RKO (cell line): ENCODE results near the gene LSM4.

Experiments used
- DNase-seq: peaks from one replicate; pipeline ENCODE4 v3.0.0-alpha.2; 2016; ENCODE audit warnings: low spot score

The LSM4 gene

DNA sequence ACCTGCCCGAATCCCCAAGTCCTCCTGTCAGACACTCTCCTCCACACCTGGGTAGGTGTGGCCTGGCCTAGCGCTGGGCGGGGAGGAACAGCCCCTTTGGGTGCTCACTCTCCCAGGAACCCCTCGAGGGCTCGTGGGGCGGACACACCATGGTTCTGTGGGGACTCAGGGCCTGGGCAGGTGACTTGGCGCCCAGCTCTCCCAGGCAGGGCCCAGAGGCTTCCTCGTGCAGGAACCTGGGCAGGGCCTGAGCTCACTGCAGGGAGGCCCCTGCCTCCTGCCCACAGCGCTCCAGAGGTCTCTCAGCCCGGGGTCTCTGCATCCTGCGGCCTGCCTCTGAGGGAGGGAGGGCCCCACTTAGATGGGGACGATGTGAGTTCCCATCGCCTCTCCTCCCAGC lies 11.9 kb downstream of the LSM4 start:
- DNase-seq, result no peak

DNA sequence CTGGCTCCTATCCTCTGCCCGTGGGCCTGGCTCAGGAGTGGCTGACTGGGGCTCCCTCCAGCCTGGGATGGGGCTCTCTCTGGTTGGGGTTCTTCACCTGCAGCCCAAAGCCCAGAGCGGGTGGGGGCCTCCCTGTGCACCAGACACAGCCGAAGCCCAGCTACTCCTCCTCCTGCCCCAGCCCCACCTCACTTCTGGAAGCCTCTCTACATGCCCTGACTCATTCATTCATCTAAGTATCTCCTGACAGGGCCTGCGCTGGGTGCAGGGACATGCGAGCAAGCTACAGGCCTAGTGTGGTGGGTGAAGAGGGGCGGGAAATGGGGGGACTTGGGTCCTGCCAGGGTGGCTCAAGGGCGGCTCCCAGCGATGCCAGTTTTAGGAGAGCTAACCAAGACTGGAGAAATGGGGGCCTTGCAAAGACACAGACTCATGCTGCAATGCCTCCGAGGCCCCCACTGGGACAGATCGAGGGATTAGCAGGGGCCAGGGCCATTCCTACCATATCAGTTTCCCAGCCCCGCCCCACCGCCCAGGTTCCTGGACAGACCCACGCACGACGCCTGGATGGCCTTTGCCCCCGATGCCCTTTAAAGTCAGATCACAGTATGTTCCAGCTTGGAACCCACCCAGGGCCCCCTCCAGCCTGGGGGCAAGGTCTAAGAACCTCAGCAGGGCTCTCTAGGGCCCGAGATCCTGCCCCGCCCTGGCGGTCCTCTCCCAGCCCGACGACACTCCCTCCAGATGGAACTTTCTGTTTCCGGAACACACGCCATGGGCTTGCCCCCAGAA lies 12.6 kb downstream of the LSM4 start:
- DNase-seq, result no peak

DNA sequence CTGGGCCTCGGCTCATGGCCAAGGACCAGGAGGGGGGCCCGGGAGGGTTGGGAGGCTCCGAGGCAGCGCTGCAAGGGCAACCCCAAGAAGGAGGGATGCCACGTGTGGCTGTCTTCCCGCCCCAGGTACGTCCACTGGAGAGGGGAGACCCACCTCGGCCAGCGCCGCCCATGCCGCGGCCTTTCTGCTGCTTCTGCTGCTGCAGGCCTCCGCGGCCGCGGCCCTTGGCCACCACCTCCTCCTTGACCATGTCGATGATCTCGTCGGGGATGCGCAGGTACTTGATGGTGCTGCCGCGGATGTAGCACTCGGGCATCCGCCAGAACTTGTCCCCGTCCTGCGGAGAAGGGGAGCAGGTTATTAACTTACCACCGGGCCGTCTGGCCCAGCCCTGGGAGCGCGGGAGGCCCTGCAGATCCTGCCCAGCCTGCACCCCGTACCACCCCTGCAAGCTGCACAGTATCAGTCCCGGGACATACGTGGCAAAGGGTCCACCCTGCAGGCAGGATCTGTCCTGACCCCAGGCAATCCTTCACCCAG lies 13.3 kb downstream of the LSM4 start:
- no peak for DNase-seq

DNA sequence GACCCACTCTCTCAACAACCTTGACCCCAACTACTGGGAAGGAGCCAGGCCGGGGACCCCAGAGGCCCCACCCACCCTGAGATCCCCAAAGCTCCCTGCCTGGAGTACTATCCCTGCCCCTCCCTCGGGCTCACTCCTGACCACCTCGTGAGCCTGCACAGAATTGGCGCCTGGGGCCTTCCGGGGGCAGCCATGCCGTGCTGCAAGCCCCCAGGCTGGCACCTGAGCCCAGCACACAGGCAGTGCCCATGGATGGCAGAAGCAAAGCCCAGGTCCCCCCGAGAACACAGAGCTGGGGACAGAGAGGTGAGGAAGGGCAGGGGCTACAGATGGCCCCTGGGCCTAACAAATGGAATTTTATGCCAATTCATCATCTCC lies 13.9 kb downstream of the LSM4 start:
- no peak for DNase-seq

DNA sequence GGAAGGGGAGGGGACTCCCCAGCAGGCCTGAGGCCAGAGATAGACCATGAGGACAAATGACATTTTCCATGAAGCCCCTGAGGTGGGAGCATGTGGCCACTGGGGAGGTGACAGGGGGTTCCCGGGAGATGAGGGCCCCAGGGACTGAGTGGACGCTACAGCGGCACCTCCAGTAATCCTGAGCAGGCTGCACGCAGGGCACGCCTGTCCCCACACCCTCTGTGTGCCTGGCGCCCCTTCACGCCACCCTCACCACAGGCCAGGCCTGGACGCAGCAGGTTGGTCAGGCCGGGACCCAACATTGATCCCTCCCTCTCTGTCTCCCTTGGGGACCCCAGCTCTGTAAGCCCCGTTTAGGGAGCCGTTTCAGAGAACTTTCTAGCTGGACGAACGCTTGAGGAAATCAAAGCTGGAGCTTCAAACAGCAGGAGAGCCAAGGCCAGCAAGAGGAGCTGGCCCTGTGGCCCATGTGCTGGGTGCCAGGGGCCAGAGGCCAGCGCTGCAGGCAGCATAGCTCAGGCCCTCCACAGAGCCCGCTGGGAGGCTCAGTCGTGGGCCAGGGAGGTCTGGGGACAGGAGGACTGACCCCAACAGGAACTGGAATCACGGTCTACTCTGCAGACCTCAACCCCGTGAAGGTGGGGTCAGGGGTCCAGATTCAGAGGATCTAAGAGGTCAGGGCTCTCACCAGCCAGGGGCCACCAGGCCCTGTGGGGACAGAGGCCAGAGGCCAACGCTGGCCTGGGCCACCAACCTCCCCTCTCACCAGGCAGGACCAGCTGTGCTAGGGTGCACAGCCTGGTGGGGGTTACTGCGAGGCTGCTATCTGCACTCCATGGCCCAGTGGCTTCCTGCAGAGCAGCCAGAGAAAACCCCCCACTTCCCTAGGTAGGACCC lies 14.6 kb downstream of the LSM4 start:
- no peak for DNase-seq

DNA sequence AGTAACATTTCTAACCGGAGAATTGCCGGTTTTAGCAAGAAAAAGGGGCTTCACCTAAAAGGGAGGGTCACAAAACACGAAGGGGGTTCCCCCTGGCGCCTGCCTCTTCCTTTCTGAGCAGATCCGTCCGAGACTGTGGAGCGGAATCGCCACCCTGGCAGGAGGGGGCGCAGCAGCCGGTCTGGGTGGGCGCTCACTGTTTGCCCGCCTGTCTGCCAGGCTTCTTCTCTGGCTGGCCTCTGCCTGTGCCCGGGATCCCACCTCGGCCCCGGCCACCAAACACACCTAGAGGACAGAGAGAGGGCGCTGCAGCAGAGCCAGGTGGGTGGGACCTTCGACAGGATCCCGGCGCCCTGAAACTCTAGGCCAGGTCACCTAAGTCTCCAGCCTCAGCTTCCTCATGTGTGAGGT lies 15.6 kb downstream of the LSM4 start:
- DNase-seq, result no peak

DNA sequence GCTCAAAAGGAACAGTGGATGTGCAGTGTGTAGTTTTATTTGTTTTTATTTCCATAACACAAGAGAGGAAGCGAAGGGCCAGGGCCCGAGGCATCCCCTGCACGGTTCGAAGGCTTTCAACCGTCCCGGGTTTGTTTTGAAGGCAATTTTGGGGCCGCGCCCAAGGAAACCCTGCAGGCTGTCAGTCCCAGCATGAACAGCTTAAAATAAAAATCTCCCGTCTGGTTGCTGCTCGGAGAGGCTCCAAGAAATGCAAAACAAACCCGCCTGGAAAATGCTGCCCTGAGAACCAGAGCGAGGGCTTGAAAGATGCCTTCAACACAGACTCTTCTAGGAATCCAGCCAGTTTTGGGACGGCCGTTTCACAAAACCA lies 16.0 kb downstream of the LSM4 start:
- DNase-seq, result no peak

DNA sequence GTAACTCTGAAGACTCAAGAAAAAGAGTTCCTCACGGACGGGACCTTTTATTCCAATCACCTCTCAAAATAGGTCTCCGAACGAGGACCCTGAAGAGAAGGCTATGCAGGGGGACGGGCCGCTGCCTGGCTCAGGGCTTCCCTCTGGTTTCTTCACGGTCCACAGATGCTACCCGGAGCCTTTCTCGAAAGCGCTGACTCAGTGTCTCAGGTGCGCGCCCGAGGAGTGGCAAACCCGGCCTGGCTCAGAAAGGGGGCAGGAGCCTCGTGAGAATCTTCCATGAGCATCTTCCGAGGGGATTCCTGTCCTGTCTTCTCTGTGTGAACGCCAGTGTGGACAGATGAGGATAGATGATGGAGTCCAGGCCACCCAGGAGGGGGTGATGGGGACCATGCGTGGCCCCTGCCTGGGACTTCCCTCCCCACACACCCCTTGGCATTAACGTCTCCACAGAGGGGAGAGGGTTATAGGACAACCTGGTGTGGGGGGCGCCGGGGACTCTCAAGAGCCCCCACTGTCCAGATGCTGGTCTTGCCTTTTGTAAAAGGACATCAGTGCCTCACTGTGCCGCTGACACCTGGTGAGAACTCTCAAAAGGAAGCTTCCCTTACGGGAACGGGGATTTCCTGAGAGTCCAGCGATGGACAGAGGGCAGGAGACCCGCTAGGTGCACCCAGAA lies 16.5 kb downstream of the LSM4 start:
- no peak for DNase-seq

DNA sequence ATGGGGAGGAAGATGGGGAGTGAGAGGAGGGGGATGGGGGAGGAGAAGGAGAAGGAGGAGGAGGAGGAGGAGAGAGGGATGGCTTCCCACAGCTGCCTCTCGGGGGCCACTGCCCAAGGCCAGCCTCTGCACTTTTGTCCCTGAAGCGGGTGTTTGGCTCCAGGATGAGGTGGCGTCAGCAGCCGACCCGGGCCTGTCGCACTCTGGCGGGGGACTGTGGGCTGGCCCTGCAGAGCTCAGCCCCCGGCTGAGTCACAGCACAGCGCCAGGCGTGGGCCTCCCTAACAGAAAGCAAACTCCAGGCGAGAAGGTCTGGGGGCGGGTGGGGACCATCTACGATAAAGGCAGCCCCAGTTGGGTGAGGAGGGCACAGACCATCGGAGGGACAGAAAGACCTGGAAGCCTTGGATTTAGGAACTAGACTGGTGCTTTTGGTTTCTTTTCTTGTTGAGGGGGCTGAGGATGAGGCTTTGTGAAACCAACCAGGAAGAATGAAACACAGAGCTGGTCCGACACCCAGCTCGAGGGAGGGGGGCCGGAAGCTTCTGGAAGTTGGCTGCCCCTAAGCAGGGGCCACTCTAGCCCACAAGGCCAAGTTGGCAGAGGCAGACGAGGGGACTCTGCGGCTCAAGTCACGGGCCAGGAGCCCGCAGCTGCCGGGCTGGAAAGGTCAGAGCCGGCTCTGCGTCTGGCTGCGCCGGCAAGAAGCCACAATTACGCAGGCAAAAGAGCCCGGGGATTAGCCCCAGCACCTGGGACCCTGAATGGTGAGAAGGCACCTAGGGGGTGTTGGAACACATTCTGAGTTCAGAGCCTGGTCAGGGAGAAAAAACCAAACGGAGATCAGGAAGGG lies 18.2 kb downstream of the LSM4 start:
- peak; percentile 69 for DNase-seq

DNA sequence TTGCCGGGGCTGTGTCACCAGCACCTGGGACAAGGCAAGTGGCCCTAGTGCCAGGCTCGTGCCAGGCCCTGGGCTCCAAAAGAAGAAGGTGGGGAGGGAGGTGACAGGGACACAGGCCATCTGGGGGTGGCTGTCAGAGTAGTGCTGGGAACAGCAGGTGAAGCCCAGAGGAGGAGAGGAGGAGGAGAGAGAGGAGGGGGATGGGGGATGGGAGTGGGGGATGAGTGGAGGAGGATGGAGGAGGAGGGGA lies 18.7 kb downstream of the LSM4 start:
- DNase-seq, result no peak

DNA sequence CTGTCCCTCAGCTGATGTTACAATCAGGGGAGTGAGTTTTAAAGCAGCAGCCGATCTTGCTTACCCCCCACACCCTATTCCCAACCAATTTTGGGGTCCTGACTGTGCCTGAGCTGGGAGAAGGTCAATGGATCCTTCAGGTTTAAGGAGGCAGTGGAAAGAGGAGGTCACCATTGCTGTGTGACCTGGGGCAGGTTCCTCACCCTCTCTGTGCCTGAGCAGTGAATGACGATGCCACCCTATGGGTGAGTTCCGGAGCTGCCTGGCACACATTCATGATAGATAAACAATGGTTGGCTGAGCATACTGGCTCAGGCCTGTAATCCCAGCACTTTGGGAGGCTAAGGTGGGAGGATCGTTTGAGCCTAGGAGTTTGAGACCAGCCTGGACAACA lies 21.2 kb downstream of the LSM4 start:
- no peak for DNase-seq

DNA sequence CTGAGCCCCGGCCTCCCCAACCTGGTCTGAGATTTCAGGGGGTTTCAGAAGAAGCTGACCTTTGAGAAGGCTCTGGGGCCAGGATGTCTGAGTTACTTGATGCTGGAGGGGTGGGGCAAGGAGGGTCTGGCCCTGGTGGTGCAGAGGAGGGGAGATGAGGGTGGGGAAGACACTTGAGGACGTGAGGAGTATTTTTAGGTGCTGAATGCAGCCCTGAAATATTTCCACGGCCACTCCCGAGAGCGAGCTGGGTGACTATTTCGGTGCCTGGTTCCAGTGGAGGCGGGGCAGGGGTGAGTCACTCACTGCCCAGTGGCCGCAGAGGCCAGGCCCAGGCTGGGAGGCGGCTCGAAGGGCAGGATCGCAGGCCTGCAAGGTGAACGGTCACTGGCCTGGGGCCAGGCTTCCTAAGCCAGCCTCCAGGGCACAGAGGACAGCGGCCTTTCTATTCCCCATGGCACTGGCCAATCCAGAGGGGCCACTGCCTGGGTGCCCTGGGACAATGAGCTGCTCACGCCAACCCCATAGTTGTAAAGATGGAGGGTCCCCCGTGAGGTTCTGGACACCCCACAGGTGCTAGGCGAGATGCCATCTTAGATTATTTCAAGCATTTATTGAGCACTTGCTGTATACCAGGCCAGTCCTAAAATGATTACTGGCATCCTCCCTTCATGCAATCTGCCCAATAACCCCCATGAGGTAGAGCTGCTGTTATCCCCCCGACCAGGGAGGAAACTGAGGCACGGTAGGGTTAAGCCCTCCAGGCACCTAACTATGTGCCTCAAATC lies 21.8 kb downstream of the LSM4 start:
- DNase-seq, result peak; percentile 72

DNA sequence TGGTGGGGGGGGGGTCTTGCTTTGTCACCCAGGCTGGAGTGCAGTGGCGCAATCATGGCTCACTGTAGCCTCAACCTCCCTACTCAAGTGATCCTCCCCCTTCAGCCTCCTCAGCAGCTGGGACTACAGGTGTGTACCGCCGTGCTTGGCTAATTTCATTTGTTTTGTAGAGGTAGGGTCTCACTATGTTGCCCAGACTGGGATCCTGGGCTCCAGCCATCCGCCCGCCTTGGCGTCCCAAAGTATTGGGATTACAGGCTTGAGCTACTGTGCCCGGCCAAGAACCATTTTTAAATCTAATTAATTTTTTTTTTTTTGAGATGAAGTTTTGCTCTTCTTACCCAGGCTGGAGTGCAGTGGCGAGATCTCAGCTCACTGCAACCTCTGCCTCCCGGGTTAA lies 23.2 kb downstream of the LSM4 start:
- DNase-seq, result no peak

DNA sequence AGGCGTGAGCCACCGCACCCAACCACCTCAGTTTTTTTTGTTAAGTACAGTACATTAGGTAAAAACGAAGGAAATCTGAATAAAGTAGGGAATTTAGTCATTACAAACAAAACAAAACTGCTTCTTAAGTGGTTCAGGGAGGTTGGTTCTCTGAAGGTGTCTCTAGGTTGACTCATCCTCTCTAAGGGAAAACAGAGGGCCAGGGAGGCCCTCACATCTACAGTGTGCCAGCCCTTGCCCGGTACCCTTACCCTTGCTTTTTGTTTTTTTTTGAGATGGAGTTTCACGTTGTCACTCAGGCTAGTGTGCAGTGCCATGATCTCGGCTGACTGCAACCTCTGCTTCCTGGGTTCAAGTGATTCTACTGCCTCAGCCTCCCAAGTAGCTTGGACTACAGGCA lies 24.3 kb downstream of the LSM4 start:
- no peak for DNase-seq

DNA sequence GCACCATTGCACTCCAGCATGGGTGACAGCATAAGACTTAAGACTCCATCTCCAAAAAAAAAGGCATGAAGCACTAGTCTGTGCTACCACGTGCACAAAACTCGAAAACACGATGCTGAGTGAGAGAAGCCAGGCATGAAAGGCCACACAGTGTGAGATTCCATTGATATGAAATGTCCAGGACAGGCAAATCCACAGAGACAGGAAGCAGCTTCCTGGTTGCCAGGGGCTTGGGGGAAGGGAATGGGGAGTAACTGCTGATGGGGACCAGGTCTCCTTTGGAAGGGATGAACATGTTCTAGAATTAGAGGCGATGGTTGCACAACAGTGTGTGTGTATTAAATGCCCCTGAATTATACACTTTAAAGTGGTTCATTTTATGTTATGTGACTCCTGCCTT lies 25.6 kb downstream of the LSM4 start:
- DNase-seq, result no peak

DNA sequence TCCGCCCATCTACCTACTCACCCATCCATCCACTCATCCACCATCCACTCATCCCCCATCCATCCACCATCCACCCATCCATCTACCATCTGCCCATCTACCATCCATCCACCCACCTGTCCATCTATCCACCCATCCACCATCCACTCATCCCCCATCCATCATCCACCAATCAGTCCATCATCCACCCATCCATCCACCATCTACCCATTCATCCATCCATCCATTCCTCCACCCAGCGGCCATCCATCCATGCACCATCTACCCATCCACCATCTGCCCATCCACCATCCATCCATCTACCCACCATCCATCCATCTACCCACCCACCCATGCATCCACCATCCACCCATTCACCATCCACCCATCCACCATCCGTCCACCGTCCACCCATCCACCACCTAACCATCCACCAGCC lies 27.8 kb downstream of the LSM4 start:
- no peak for DNase-seq

DNA sequence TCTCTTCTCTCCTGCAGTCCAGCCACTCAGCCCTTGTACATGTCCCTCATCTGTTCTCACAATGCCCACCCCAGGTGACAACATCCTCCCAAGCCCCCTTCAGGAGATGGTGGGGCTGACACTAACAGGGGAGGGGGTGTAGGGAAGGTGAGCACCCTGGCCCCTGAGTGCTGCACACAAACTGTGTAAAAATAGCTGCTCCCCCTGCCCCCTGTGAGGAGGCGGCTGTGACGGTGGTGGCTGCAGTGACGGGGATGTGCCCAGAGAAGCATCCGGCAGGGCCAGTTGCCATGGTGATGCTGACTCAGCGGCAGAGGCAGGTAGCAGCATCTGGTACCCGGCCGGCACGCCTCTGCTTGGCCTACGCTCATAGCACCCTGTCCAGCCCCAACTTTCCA lies 28.4 kb downstream of the LSM4 start:
- no peak for DNase-seq

DNA sequence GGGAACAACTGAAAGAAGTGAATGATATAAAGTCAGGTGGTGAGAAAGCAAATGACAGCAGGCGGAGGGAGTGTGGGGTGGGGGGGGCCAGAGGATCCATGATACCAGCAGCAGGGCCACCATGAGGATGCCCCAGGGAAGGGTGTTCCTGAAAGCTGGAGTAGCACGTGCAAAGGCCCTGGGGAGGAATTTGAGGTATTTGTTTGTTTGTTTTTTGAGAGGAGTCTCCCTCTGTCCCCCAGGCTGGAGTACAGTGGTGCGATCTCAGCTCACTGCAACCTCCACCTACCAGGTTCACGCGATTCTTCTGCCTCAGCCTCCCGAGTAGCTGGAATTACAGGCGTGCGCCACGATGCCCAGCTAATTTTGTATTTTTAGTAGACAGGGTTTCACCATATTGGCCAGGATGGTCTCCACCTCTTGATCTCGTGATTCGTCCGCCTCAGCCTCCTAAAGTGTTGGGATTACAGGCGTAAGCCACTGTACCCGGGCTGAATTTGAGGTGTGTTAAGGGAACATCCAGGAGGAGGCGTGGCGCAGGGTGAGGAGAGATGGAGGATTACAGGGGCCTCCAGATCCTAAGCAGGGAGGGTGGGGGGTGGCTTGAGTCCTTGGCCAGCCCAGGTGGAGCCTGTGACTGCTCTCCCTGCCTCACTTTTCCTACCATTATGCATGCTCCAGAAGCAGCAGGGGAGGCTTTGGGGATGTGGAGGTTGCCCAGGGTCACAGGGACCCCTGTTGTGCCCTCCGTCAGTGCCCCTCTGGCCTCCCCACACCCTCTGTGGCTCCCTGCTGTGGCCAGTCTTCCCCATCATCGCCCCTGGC lies 29.0 kb downstream of the LSM4 start:
- DNase-seq, result no peak

DNA sequence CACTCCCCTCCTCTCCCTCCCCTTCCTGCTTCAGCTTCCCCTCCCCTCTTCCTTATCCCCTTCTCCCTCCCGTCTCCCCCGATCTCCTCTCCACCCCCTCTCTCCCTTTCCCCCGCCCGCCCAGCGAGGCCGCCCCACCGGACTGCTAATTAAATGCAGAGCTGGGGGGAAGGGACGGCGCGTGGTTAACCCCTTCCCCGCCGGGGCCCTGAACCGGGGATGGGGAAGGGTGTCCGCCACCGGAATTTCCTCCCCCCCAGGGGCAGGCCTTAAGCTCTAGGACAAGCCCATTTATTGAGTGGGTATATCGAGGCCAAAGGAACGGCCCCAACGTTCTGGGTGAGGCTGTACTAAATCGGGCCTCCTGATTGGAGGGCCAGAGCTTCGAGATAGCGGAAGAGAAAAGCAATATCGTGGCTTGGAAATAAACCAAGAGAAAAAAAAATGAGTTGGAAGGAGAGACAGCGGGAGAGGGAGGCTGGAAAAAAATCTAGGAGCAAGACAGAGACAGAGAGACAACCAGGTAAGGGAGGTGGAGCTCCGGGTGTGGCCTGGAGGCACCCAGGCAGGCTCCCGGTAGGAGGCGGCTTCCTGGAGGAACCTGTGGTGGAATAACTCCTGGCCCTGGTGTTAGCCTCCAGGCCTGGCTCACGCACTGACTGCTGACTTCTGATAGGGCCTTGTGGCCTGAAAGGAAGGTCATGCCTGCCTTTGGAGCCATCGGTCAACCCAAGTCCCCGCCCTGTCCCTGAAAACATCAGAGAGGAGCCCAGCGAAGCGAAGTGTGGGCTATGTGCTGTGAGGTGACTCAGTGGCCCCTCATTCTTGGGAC lies 29.9 kb downstream of the LSM4 start:
- peak; percentile 85 for DNase-seq

DNA sequence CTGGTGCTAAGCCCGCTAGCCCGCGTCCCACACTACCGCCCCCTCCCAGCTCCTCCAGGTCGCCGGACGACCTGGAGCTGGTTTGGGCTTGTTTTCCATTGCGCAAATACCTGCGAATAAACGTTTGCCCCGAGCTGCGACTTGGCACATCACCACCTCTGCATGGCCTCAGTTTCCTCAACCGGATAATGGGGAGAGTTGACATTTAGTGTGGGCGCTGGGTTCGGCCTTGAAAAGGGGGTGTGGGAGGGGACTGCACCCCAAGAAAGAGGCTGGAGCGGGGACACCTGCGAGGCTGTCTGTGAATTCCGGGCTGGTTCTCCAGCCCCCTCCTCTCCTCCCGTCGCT lies 30.4 kb downstream of the LSM4 start:
- DNase-seq, result no peak
